ACC112 (cell line): ENCODE data around the gene IRAK2.
A peak's percentile ranks its signal among the peaks of the same experiment; 100 is the strongest.

Experiments
- H2AFZ ChIP-seq: fragments of 200-600 bp; sonication (generic); one replicate; pipeline ENCODE4 v1.6.0; 2017; ENCODE audit warnings: antibody characterized with exemption, low read length; ENCODE audit not compliant: unreplicated experiment
- H3K27ac ChIP-seq: fragments of 200-600 bp; sonication (generic); 2 replicates; pipeline ENCODE4 v1.5.1; 2014; ENCODE audit warnings: low read depth, mild to moderate bottlenecking, antibody characterized with exemption, low read length, moderate library complexity
- H3K27me3 ChIP-seq: fragments of 200-600 bp; sonication (generic); 2 replicates; pipeline ENCODE4 v1.6.1; 2014; ENCODE audit warnings: mild to moderate bottlenecking, antibody characterized with exemption, low read length, moderate library complexity, mixed read lengths; ENCODE audit not compliant: insufficient read depth
- H3K36me3 ChIP-seq: fragments of 200-600 bp; sonication (generic); 2 replicates; pipeline ENCODE4 v1.6.1; 2016; ENCODE audit warnings: mild to moderate bottlenecking, antibody characterized with exemption, low read length, moderate library complexity, mixed read lengths; ENCODE audit not compliant: insufficient read depth
- H3K4me1 ChIP-seq: fragments of 200-600 bp; sonication (generic); one replicate; pipeline ENCODE4 v1.6.1; 2016; ENCODE audit warnings: low read length, mixed read lengths; ENCODE audit not compliant: insufficient read depth, unreplicated experiment, control insufficient read depth
- H3K4me3 ChIP-seq: fragments of 200-600 bp; sonication (generic); 2 replicates; pipeline ENCODE4 v1.5.1; 2014; ENCODE audit warnings: mild to moderate bottlenecking, low read depth, low read length
- H3K79me2 ChIP-seq: fragments of 200-600 bp; sonication (generic); one replicate; pipeline ENCODE4 v1.6.0; 2016; ENCODE audit warnings: low read length; ENCODE audit not compliant: control insufficient read depth, unreplicated experiment, insufficient read depth

IRAK2 gene

DNA sequence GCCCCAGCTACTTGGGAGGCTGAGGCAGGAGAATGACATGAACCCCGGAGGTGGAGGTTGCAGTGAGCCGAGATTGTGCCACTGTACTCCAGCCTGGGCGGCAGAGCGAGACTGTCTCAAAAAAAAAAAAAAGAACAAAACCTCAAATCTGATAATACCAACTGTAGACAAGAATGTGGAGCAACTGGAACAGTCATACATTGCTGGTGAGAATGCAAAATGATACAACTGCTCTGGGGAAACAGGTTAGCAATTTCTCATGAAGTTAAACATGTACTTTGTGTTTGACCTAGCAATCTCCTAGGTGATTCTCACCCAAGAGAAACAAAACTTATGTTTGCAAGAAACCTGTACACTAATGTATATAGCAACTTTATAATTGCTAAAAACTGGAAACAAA lies 27.5 kb upstream of the IRAK2 start:
- H3K79me2 ChIP-seq, result no peaks in the 10 kb centered on the region
- no peaks in the 10 kb centered on the region for H3K4me1 ChIP-seq
- H3K4me3 ChIP-seq, result no peak overlapping the region
- no peak overlapping the region for H3K27ac ChIP-seq
- H3K27me3 ChIP-seq, result no peaks in the 10 kb centered on the region
- H3K36me3 ChIP-seq, result no peaks in the 10 kb centered on the region
- no peak overlapping the region for H2AFZ ChIP-seq

GRCh38 chr3:10140996-10141546 lies 23.6 kb upstream of the IRAK2 start:
- Histone ChIP-seq H3K27me3 (no peaks in the 10 kb centered on the region), H3K36me3 (peaks cover 8% of the 10 kb centered on the region; the same call in 1 of the 2 replicates), H2AFZ (peak overlapping the region; percentile 78), H3K4me1 (peaks cover 5% of the 10 kb centered on the region), H3K79me2 (peaks cover 36% of the 10 kb centered on the region), H3K4me3 (peak overlapping the region; percentile 94), H3K27ac (peak overlapping the region; percentile 83; the same call in 1 of the 2 replicates)

- Histone ChIP-seq H3K79me2 (peaks cover 52% of the 10 kb centered on the region), H3K27ac (peak overlapping the region; percentile 83; the same call in 1 of the 2 replicates), H3K4me3 (peak overlapping the region; percentile 94), H3K27me3 (no peaks in the 10 kb centered on the region), H3K4me1 (peaks cover 5% of the 10 kb centered on the region), H2AFZ (no peak overlapping the region), H3K36me3 (peaks cover 16% of the 10 kb centered on the region)
These were observed 21.8 kb upstream of the IRAK2 start for GRCh38 chr3:10142707-10143560.

DNA sequence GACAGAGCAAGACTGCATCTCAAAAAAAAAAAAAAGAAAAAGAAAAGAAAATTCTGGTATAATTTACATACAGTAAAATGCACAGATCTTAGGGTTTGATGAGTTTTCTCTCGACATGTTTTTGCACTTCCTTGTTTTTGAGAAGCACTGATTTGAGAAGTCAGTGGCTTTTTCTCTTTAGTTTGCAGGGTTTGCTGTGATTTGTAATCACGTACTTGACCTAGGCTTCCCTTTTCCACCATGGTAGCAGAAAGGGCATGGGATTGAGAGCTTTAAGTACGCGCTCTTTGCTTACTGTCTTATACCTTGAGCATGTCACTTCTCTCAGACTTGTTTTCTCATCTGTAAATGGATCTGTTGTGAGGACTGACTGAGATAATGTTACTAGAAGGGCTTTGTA lies 19.0 kb upstream of the IRAK2 start:
- H3K79me2 ChIP-seq, result peaks cover 61% of the 10 kb centered on the region
- H3K27me3 ChIP-seq, result no peaks in the 10 kb centered on the region
- no peak overlapping the region for H3K27ac ChIP-seq
- H3K4me1 ChIP-seq, result peaks cover 5% of the 10 kb centered on the region
- peaks cover 30% of the 10 kb centered on the region for H3K36me3 ChIP-seq
- H3K4me3 ChIP-seq, result no peak overlapping the region
- H2AFZ ChIP-seq, result no peak overlapping the region

- no peak overlapping the region for H3K4me3 ChIP-seq
- peaks cover 35% of the 10 kb centered on the region for H3K36me3 ChIP-seq
- H3K4me1 ChIP-seq, result no peaks in the 10 kb centered on the region
- no peak overlapping the region for H2AFZ ChIP-seq
- no peaks in the 10 kb centered on the region for H3K27me3 ChIP-seq
- H3K27ac ChIP-seq, result no peak overlapping the region
- peaks cover 42% of the 10 kb centered on the region for H3K79me2 ChIP-seq
These were observed 15.5 kb upstream of the IRAK2 start for GRCh38 chr3:10149226-10149625.

GRCh38 chr3:10150987-10151386 lies 13.7 kb upstream of the IRAK2 start:
- H3K4me3 ChIP-seq, result no peak overlapping the region
- H2AFZ ChIP-seq, result no peak overlapping the region
- no peaks in the 10 kb centered on the region for H3K27me3 ChIP-seq
- peaks cover 32% of the 10 kb centered on the region for H3K36me3 ChIP-seq
- peaks cover 26% of the 10 kb centered on the region for H3K79me2 ChIP-seq
- no peak overlapping the region for H3K27ac ChIP-seq
- no peaks in the 10 kb centered on the region for H3K4me1 ChIP-seq

- peaks cover 20% of the 10 kb centered on the region; the same call in 1 of the 2 replicates for H3K36me3 ChIP-seq
- peaks cover 3% of the 10 kb centered on the region for H3K79me2 ChIP-seq
- H3K4me3 ChIP-seq, result no peak overlapping the region
- no peak overlapping the region for H2AFZ ChIP-seq
- H3K27me3 ChIP-seq, result no peaks in the 10 kb centered on the region
- no peaks in the 10 kb centered on the region for H3K4me1 ChIP-seq
- no peak overlapping the region for H3K27ac ChIP-seq
These were observed 10.2 kb upstream of the IRAK2 start for GRCh38 chr3:10154335-10155122.

- H3K4me3 ChIP-seq, result no peak overlapping the region
- H2AFZ ChIP-seq, result no peak overlapping the region
- no peaks in the 10 kb centered on the region for H3K4me1 ChIP-seq
- H3K79me2 ChIP-seq, result no peaks in the 10 kb centered on the region
- H3K27me3 ChIP-seq, result no peaks in the 10 kb centered on the region
- H3K36me3 ChIP-seq, result peaks cover 14% of the 10 kb centered on the region; the same call in 1 of the 2 replicates
- no peak overlapping the region for H3K27ac ChIP-seq
These were observed 9.6 kb upstream of the IRAK2 start for GRCh38 chr3:10155123-10155472.

DNA sequence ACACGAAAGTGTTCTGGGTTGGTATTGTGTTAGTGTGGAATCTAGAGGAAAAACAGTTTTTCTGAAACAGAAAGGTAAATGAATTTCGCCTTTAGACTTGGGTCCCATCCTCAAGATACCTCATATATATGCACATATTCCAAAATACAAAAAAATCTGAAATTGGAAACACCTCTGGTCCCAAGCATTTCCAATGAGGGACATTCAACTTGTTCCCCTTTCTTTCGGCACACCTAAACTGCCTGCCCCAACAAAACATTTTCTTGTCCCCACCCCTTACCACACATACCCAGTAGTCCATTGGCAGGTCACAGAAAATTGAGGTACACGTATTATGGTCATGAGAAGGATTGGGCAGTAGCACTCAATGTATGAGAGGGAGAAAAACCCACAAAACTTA lies 9.1 kb upstream of the IRAK2 start:
- H2AFZ ChIP-seq, result no peak overlapping the region
- no peaks in the 10 kb centered on the region for H3K27me3 ChIP-seq
- no peaks in the 10 kb centered on the region for H3K4me1 ChIP-seq
- no peak overlapping the region for H3K27ac ChIP-seq
- no peaks in the 10 kb centered on the region for H3K79me2 ChIP-seq
- H3K36me3 ChIP-seq, result peaks cover 10% of the 10 kb centered on the region; the same call in 1 of the 2 replicates
- no peak overlapping the region for H3K4me3 ChIP-seq

GRCh38 chr3:10157031-10157430 lies 7.7 kb upstream of the IRAK2 start:
- Histone ChIP-seq H3K36me3 (no peaks in the 10 kb centered on the region), H3K79me2 (no peaks in the 10 kb centered on the region), H3K4me1 (no peaks in the 10 kb centered on the region), H3K27me3 (no peaks in the 10 kb centered on the region), H3K4me3 (no peak overlapping the region), H2AFZ (no peak overlapping the region), H3K27ac (no peak overlapping the region)
